ENCODE data around the gene GOLGA8M.
"Not testable (repeated sequence)": the region's sequence is repeated elsewhere in the genome, so short reads cannot be mapped to it uniquely, and the experiment has no call there.

The GOLGA8M gene

GRCh38 chr15:28663717-28664116 is 48.5 kb downstream of the GOLGA8M start:
- DNase-seq (ENCODE audit: low spot score), result not testable (repeated sequence)

GRCh38 chr15:28660750-28661149 is 51.5 kb downstream of the GOLGA8M start:
- DNase-seq (ENCODE audit: low spot score), result not testable (repeated sequence)

DNA sequence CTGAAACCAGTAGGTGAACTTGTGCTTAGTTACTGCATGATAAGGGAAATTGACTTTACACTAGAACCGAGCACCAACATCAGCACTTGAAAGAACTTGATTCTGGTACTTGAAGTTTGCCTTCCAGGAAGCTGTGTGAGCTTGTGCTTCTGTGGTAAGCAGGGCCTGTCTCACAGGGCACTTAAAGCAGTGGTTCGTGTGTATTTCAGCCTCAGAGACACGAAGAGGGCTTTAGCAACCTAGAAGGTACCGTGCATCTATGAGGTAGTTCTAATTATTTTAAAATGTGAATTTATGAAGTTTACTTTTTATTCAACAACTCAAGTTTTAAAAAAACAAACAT is 56.2 kb downstream of the GOLGA8M start:
- DNase-seq (ENCODE audit: low spot score), result not testable (repeated sequence)

DNA sequence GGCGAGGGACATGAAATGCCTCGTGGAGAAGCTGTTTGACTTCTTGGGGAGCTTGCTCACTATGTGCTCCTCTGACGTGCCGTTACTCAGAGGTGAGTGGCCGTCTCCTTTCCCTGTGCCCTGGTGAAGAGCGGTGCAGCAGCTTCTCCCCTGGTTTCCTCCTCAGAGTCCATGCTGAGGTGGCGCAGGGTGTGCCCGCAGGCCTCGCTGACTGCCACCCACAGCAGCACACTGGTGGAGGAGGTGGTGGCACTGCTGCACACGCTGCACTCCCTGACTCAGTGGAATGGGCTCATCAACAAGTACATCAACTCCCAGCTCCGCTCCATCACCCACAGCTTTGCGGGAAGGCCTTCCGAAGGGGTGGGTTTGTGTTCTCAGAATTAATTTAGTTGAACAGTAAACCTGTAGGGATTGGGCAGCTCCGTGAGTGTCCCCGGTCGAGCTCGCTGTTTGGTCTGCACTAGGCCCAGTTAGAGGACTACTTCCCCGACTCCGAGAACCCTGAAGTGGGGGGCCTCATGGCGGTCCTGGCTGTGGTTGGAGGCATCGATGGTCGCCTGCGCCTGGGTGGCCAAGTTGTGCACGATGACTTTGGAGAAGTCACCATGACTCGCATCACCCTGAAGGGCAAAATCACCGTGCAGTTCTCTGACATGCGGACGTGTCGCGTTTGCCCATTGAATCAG is 56.7 kb downstream of the GOLGA8M start:
- DNase-seq (ENCODE audit: low spot score), result not testable (repeated sequence)

DNA sequence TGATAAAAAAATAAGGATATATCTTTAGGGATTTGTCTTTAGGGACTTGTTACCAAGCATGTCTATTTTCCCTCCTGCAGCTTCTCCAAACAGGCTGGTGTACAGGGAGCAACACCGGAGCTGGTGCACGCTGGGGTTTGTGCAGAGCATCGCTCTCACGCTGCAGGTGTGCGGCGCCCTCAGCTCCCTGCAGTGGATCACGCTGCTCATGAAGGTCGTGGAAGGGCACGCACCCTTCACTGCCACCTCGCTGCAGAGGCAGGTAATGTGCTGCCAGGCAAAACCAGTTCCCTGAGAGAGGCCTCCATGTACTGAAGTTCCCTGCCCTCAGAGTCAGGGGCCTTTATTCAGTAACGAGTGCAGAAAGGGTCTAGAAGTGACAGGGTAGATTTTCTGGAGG is 58.0 kb downstream of the GOLGA8M start:
- DNase-seq (ENCODE audit: low spot score), result not testable (repeated sequence)

DNA sequence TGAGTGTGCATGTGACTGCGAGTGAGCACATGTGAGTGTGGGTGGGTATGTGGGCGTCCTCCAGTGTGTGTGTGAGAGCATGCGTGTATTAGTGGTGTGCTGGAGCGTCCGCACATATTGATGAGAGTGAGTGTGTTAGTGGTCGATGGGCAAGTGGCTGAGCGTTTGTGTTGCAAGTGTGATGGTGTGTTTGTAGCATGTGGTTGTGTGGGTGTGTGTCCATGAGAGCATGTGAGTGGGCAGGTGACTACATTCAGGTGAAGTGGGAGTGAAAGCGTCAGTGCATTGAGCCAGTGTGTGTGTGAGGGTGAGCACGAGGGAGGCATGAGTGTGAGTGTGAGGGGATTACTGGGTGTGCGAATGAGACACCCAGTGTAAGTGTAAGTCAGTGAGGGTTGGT is 59.7 kb downstream of the GOLGA8M start:
- not testable (repeated sequence) for DNase-seq (ENCODE audit: low spot score)

Measured in NAMALWA (cell line).